K562 treated with DMSO at 1 percent for 4 hours (cell line): ENCODE results near the gene INSIG1. TPM values are rescaled to one million over a fixed set of nuclear protein-coding genes. Genes with fewer than 3 reads are reported as not detected.

ENCODE experiments used
- total RNA-seq: library from RNA; unstranded; fragments of 300-600 nt; gene quantifications from 2 replicates; pipeline ENCODE4 v1.2.3, GENCODE V29; 2022; ENCODE audit not compliant: insufficient read depth

The INSIG1 gene
- total RNA-seq = 129 and 190 TPM in 2 replicates

DNA sequence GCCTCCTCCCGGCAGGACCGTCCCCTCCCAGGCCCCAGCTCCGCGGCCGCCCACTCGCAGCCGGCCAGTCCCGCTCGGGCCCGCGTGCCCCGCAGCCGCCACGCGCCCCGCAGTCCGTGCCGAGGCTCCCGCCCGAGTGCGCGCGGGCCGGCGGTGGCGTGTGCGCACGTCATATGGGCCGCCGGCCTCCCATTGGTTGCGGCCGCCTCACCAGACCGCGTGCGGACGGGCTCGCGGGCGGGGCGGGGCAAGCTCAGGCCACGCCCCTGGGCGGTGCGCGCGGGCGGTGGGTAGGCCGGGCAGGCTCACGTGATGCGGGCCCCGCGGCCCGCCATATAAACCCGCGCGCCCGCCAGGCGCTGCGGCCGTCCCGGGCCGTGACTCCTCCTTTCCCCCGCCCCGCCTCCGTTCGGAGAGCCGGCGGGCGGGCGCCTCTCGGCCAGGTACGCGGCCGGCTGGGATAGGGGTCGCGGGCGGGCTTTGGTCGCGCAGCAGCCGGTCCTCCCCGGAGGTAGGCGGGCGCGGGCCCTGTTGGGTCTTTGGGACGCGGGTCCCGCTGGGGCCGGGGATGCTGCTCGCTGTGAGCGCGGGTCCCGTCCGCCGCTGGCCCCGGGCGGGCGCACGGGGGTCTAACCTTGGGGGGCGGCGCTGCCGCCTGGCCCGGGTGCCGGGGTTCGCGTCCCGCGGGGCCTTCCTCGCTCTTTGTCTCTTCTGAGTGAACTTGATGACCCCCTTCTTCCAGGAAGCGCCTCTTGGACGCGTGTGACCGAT, at the start of gene INSIG1:
TSS of gene INSIG1 (plus strand) at position 362 of the 771 bp plus-strand sequence. CDS start at position 770, 408 bp downstream.

Other genes with a start within 250 kb of the INSIG1 start
- not detected in 2 replicates for gene HTR5A, start 227.6 kb upstream of the INSIG1 start, total RNA-seq
- gene EN2, start 160.3 kb downstream of the INSIG1 start, total RNA-seq = not detected in 2 replicates
- not detected in 2 replicates for gene CNPY1, start 248.7 kb downstream of the INSIG1 start, total RNA-seq